COLO829 (cell line): ENCODE measurements around the gene PRKCZ.
"Not testable (repeated sequence)": the region's sequence is repeated elsewhere in the genome, so short reads cannot be mapped to it uniquely, and the experiment has no call there.

Source experiments
- DNase-seq: peaks from one replicate; pipeline ENCODE4 v3.0.0; 2012; ENCODE audit warnings: low spot score

PRKCZ gene

DNA sequence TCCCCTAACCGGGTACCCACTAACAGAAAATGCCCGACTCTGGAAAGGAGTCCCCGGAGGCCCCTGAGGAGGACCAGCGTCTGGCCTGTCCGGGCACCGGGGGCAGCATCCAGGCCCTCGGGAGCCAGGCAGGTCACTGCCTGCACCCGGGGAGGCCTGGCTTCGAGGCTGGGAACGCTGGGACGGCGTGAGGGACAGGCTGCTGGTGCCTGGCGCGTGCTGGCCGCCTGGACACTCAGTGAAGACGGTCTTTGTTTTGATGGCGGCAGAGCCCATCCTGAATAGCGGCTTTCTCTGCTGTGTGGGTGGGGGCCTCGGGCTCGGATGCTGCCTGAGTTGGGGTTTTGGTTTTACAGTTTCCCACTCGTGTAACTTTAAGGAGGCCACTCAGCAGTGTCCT is 37.6 kb downstream of the PRKCZ start:
- no peak for DNase-seq

DNA sequence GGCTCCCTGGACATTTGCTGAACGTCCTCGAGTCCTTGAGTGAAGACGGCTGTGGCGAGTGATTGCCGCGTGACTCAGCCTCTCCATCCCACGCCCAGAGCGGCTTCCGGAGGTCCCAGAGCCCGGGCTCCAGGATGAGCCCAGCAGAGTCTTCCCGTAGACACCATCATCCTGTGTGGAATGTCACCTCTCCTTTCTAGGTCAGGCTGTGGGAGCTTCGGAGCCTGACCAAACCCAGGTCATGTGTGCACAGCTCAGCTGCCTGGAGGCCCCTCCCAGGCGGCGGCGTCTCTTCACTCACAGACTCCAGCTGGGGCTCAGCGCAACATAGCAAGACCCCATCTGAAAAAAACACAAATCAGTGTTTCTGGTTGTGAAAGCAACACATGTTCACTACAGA is 38.2 kb downstream of the PRKCZ start:
- DNase-seq: no peak

DNA sequence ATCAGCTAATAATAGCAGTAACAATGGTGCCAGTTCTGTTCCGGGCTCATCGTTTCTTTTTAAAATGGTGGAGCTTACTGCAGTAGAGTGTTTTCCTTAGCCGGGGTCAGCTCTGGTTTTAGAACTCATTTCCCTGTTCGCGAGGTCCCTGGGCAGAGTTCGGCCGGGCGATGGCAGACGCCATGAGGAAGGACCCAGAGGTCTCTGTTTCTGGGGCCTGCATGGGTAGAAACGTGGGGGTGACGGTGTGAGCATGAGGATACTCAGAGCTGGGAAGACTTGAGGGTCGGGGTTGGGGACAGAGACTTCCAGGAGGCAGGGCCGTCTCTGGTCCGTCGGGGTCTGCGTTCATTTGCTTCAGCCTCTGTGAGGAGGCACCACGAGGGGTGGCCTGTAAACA is 38.8 kb downstream of the PRKCZ start:
- no peak for DNase-seq

DNA sequence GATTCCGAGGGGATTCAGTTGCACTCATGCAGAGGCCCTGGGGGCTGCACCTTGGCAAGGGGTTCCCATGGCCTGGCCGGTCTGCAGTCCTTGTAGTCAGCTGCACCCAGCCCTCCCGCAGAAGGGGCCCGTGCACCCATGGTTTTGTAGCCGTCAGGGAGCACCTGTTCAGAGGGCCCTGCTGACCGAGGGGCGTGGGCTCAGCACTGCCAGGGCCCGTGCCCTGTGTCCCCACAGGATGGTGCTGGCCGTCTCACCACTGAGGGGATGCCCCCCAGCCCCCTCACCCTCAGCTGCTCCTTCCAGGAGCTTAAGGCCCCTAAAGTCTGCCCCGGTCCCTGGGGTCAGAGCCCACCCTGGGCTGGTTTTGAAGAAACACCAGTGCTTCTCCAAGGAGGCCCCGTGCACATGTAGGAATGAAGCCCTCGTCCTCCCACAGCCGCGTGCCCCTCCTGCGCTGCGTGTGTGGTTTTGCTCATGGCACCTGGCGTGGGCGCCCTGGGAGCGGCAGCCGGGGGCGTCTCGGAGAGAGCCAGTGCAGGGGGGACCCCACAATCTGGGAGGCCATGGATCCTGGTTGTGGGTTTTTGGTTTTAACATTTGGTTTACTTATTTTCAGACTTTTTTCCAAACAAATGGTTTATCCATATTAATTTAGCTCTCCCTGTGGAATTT is 40.1 kb downstream of the PRKCZ start:
- no peak for DNase-seq

DNA sequence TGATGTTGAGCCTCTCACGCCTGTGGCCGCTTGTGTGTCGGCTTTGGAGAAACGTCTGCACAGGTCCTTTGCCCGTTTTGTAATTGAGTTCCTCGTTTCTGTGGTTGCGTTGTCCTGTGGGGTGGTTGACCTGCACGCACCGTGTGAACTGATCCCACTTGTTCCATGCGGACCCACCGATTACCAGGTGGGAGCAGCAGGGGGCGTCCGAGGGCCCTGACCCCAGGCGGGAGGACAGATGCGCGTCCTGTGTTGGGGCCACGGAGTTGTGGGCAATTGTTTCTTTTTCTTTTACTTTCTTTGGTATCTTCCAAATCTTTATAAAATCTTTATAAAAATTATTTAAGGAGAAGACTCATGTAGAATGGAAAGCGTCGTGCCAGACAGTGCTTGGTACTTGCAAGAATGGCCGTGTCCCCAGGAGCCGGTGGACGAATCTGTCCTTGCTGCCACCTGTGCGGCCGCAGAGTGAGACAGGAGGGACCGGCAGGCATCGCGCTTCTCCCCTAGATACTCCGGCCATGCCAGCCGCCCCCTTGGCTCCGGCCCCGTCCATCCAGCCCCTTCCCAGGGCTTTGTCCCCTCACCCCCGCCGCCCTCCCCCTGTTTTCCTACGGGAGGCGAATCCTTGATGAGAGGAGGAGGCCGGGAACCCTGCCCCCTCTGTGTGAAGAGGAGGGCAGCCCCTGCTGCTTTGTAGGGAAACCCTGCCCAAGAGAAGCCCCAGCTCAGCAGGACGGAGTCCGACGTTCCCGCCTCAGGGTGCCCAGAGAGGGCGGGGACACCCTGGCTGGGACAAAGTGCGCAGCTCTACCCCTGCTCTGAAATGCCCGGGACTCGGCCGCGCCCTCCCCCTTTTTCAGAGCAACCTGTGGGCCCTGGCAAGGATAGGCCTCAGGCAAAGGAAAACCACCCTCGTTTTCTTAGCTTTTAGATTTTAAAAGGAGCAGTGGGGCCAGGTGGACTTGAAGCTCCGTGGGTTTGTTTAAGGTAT is 41.7 kb downstream of the PRKCZ start:
- DNase-seq: no peak

DNA sequence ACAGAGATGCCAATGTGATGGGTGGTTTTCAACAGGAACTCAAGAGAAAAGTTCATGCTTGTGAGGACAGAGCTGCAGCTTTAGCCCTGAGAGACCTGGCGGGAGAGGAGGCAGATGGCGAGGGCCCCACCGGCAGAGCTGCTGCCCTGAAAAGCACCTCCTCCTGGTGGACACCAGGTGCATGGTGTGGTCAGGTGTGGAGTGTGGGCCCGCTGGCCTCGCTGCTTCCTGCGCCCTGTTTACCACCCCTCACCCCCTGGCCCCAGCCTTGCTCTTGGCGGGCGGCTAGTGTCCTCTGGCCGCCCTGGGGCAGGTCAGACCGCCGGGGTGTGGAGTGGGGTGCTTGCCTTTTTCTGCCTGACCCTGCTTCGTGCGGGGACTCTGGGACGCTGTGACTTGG is 42.8 kb downstream of the PRKCZ start:
- no peak for DNase-seq

DNA sequence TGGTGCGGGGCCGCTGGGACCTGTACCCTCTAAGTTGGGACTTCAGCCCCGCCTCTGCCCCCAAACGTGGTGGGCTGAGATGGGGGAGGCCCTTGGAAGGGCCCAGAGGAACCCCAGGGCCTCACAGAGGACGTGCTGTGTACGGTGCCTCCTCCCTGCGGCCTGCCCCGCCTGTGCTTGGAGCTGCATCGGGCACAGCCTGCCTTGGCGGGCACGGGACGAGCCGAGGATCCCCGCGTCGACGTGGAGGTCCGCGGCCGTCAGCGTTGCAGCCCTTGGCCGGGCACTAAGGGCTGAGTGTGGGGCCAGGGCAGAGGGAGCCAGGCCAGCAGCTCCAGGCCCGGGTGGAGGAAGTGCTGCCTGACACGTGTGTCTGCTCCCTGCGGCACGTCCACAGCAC is 43.4 kb downstream of the PRKCZ start:
- DNase-seq: no peak

DNA sequence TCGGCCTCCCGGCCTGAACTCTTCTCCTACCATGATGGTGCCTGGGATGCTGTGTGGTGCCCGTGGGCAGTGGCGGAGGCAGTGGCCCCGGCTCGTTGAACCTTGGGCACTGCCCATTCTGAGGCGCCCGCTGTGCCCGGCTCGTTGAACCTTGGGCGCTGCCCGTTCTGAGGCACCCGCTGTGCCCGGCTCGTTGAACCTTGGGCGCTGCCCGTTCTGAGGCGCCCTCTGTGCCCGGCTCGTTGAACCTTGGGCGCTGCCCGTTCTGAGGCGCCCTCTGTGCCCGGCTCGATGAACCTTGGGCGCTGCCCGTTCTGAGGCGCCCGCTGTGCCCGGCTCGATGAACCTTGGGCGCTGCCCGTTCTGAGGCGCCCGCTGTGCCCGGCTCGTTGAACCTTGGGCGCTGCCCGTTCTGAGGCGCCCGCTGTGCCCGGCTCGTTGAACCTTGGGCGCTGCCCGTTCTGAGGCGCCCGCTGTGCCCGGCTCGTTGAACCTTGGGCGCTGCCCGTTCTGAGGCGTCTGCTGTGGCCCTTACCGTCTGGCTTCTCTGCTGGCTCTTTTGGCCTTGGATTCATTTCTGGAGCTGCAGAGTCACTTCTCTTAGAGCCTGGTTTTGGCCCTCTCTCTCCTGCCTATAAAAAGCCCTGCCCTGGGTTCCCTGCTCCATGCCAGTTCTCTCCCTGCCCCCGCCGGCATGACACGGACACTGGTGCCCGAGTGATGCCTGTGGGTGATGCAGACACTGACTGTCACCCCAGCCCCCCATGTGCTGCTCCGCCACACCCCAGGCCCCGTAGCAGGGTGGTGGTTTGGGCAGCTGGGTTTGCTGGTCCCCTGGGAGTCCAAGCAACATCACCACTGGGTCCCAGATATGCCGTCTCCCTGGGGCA is 44.3 kb downstream of the PRKCZ start:
- DNase-seq: not testable (repeated sequence)

DNA sequence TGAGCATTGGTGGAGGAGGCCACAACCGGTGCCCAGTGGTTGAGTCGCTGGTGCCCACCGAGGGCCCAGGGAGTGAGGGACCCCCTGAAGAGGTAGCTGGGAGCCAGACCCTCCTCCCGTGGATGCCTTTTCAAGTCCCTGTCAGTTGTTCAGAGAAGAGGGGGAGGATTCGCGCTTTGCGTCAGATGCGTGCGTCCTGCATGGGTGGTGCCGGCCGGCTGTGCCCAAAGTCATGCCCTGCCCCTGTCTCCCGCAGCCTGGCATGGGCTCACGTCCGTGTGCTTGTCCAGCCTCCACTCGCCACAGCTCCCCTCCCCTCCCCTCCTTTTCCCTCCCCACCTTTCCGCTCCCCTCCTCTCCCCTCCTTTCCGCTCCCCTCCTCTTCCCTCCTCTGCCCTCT is 45.2 kb downstream of the PRKCZ start:
- DNase-seq: no peak

DNA sequence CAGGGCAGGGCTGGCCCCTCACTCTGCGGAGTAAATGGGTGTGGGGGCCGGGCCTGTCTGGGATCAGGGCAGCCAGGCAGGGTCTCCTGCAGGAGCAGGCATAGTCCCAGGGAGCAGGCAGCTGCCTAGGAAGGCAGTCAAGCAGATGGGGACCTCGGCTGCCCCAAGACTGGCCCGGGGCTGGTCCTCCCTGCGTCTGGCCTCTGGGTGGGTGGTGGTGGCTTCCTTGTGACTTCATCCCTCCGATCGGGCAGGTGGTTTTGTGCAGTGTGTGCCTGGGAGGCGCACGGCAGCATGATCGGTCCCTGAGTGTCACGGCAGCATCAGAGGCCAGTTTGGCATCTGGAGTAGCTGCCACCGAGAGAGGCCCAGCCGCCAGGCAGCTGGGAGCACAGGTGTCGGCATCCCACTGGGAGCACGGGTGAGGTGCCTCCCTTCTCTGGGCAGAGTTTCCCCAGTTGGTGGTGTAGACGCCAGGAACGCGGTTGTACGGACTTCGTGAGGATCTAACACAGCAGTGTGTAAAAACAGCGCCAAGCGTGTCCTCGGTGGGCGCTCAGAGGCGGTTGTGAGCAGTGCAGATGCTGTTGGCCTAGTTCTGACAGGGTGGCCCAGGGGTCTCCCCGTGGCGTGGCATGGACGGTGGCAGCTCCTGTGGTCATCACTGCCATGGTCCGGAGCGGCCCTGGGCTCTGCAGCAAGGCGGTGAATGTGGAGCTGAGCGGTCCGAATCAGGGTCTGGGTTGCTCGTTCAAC is 45.9 kb downstream of the PRKCZ start:
- no peak for DNase-seq

DNA sequence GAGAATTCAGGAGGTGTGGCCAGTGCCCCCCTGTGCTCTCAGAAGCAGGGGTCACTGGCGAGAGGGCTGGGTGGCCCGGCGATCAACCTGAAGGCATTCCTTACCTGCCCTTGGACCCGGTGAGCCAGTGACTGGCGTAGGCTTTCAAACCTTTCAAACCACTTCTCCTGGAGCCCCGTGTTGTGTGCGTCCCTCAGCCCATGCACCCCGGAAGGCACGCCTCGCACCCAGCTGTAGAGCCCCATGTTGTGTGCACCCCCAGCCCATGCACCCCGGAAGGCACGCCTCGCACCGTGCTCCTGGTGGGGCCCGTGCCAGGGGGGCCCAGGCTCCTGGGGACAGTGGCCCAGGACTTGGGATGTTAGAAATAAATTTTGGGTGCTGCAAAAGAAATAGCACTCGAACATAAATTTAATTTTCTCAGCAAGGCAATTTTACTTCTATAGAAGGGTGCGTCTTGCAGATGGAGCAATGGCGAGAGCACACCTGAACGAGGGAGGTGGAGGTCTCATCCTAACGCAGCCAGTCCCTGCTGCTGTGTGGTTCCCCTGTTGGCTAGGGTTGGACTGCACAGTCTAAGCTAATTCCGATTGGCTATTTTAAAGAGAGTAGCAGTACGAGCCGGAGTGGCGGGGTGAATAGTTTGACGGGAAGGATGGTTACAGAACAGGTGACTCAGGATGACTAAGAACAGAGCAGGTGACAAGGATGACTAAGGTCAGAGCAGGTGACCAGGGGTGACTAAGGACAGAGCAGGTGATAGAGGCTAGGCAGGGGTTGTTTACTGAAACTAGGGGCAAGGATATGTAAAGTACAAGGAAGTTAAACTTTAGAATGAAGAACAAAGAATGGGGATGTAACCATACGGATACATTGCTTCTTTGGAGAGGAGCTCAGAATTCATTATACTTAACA is 47.4 kb downstream of the PRKCZ start:
- no peak for DNase-seq

DNA sequence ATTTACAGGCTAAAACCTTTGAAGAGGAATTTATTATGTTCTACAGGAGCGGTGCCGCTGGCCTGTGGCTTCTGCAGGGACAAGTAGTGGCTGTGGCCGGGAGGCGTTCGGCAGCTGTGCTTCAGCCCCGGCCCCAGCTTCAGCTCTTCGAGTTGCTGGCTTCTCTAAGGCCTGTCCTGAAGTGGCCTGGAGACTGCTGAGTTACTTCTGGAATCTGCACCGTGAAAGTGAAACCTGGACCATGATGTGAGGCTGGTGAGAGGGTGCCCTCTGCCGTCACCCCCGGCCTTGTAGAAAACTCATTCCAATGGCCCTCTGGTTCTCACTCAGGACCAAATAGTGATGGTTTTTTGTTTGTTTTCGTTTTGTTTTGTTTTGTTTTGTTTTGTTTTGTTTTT is 48.1 kb downstream of the PRKCZ start:
- DNase-seq: no peak

DNA sequence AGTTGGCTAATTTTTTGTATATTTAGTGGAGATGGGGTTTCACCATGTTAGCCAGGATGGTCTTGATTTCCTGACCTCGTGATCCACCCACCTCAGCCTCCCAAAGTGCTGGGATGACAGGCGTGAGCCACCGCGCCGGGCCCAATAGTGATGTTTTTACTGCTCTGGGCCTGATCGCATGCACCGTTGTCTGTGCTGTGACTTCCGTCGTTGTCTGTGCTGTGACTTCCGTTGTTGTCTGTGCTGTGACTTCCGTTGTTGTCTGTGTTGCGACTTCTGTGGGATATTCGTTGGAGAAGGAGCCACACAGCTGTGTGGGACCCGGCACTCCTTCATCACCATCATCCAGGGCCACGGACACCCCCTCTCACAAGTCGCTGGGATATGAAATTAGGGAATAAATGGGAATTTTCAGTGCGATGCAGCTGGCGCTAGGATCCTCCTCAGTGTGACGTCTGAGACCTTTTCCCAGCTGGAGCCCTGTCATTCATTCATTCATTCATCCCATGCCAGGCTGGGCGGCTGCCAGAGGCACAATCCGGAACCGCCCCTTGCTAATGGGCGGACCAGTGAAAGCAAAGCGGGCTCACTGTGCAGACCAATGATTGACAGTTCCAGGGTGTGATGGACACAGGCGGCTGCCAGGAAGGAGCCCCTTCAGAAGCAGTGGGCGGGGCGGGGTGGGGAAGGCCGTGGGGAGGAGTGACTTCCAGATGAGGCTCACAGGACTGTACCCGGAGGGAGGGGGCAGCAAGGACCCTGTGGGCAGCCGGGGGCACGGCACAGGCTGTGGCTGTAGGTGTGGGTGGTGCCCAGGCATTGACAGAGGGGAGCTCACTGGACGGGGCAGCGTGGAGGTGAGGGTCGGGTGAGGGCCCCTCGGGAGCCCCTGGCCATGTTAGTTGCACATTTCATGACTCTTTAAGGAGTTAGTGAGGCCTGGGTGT is 48.9 kb downstream of the PRKCZ start:
- DNase-seq: no peak

DNA sequence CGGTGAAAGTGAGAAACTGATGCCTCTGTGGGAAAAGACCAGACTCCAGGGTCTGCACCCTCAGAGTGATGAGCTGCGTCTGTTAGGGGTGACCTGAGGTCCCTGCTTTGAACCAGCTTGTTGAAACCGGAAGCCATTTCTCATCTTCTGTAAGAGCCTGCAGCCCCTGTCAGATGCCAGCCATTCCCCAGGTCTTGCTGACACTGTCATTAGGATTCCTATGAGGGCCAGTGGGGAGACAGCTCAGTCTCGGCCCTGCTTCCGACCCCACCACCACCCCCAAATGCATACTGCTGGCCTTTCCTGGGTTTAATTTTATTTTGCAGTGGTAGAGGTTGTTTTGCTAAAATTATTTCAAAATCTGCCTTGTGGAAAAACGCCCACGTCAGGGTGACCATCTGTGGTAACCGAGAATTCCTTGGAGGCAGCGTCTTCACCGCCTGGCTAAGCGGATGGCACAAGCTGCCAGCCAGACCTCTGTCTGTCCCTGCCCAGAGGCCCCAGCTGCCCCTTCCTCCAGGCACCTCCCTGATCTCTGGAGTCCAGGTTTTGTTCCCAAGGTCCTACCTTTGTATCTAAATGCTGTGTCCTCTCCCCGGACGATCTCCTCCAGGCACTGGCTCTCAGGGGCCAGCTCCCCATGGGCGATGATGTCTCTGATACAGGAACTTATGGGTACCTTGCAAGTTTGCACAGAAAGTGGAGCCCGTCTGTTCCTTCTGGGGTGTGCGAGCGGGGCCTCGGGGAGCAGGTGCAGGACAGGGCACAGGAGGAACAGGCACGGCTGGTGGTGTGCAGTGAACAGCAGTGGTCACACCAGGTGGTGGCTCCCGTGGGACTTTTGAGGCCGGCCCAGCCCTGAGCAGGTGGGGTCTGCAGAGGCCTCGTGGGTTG is 49.9 kb downstream of the PRKCZ start:
- no peak for DNase-seq

DNA sequence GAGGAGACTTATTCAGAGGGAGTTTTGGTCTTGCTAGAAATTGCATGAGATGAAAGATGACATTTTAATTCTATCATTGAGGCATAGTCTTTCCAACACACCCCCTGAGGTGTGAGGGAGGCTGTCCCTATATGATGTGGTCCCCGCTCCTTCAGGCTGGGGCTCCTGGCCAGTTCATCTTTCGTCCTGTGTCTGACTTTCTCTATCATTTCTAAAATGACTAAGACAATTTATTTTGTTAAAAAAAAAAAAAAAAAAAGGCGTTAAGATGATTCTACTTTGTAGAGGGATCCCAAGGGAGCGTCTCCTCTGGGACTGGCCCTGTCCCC is 50.5 kb downstream of the PRKCZ start:
- DNase-seq: no peak

DNA sequence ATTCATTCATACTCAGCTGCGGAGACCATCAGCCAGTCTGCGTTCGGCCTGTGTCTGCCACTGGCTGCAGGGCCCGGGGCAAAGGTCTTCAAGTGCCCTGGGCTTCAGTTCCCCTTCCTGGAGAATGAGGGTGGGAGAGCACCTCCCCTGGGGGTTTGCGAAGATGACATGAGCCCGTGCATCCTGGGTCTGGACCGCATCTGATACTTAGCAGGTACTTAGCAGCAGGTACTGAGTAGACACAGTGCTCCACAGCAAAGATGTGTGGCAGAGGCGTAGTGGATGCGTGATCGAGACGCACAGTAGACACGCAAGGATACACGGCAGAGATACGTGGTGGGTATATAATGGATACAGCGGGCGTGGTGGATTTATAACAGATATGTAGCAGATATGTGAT is 51.3 kb downstream of the PRKCZ start:
- DNase-seq: no peak

DNA sequence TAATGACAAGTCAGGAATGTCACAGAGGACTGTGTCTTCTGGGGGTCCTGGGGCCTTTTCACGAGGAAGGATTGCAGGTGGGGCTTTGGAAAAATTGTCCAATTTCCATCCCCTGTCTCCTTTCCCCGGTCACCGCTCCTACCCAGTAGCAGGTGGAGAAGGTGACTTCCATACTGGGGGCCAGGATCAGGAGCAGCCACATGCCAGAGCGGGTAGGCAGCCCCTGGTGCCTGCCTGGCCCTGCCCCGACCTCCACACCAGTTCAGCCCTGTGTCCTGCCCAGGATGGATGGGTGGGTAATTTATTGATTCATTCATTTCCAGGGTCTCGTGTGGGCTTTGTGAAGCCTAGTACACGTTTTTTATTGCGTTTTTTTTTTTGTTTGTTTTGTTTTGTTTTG is 51.7 kb downstream of the PRKCZ start:
- no peak for DNase-seq

DNA sequence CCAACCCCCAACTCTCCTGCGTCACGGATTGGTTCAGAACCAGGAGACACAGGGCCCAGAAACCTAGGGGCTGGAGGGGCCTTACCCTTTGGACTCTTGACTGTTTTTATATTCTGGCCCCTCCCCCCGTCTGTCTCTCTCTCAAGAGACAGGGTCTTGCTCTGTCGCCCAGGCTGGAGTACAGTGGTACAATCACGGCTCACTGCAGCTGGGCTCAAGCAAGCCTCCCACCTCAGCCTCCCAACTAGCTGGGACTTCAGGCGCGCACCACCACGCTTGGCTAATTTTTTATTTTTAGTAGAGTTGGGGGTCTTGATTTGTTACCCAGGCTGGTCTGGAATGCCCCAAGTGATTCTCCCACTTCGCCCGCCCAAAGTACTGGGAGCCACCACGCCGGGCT is 52.5 kb downstream of the PRKCZ start:
- DNase-seq: no peak
